GM12892 (cell line): ENCODE results near the gene NR5A1.

Source experiments
- POLR2A ChIP-seq: IDR thresholded peaks from 2 replicates; pipeline ENCODE4 v1.6.1; 2011; ENCODE audit warnings: low read depth, low read length, control low read depth
- POLR2AphosphoS5 ChIP-seq: IDR thresholded peaks from 2 replicates; pipeline ENCODE4 v1.6.1; 2011; ENCODE audit warnings: low read depth, low read length, control low read depth
- TAF1 ChIP-seq: IDR thresholded peaks from 2 replicates; pipeline ENCODE4 v1.6.1; 2011; ENCODE audit warnings: low read depth, mild to moderate bottlenecking, control low read depth, low read length, borderline replicate concordance

DNA sequence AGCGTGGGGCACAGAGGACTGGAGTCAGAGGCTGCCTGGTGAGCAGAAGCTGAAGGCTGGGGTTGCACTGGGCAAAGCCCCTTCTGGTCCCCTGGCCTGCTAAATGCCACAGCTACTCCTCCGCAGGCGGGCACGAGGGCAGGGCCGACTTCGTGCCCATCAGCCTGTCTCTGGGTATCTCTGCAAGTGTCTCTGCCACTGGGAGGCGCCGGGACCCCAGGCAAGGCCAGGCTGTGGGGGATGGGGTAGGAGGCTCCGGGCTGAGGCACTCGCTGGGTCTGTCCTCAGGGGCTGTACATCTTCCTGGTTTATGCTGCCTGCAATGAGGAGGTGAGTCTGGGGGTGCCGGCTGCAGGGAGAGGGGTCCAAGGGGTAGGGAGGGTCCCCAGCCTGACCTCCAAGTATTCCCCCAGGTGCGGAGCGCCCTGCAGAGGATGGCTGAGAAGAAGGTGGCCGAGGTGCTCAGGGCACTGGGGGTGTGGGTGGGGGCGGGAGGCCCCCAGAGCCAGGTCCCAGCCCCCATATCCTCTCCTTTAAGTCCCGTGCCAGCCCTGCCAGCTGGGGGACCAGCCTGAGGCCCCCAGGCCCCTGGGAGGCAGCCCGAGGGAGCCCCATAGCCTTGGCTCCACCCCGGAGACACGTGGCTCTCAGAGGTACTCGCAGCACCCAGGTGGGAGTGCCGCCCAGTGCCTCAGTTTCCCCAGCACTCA, 31.9 kb downstream of the NR5A1 start:
- TF ChIP-seq POLR2AphosphoS5: no peak
- TF ChIP-seq POLR2A: no peak
- TF ChIP-seq TAF1: no peak
